HG02973 (cell line): ENCODE data around the gene DDR1.
"Not testable (repeated sequence)": the region's sequence is repeated elsewhere in the genome, so short reads cannot be mapped to it uniquely, and the experiment has no call there.

ENCODE experiments used
- ATAC-seq: cut with Tn5 transposase; IDR thresholded peaks from one replicate; pipeline ENCODE4 v1.9.1; 2021; ENCODE audit warnings: moderate library complexity; ENCODE audit not compliant: unreplicated experiment

DDR1 gene

DNA sequence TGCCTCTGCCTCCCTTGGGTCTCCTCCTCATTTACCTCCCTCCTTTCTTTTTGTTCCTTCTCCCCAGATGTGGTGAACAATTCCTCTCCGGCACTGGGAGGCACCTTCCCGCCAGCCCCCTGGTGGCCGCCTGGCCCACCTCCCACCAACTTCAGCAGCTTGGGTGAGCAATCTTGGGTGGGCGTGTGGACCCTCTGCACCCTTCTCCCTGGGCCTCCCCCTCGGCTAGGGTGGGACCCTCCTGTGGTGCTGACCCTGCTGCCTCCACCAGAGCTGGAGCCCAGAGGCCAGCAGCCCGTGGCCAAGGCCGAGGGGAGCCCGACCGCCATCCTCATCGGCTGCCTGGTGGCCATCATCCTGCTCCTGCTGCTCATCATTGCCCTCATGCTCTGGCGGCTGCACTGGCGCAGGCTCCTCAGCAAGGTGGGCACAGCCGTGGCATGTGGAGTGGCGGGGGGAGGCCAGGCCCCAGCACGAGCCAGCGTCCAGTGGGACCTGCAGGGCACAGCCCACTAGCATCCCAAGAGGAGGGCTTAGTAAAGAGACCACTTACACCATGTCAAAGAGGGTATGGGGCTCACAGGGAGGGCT is 8.8 kb downstream of the DDR1 start:
- no peak for ATAC-seq

DNA sequence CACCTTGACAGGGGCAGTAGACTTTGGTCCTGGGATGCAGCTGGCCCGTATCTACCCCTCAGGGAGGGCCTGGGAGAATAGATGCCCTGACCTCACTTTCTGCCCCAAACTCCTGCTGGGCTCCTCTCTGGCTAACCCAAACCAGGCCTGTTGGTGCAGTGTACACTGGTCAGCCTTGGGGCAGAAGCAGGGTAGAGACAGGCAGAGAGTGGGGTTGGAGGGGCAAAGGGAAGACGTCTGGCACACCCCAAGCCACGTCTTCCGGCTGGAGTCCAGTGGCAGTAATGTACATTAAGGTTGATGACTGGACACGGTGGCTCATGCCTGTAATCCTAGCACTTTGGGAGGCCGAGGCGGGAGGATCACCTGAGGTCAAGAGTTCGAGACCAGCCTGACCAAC is 9.3 kb downstream of the DDR1 start:
- no peak for ATAC-seq

DNA sequence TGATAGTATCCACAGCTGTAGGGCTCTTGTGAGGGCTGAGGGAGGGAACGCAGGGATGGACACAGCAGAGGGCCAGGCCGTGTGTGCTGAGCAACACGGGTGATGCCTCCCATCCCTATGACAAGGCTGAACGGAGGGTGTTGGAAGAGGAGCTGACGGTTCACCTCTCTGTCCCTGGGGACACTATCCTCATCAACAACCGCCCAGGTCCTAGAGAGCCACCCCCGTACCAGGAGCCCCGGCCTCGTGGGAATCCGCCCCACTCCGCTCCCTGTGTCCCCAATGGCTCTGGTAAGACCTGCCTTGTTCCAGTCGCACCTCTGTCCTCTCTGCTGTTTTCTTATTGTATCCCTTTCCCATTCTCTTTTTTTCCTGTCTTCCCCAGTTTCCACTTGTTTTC is 10.1 kb downstream of the DDR1 start:
- ATAC-seq = no peak

DNA sequence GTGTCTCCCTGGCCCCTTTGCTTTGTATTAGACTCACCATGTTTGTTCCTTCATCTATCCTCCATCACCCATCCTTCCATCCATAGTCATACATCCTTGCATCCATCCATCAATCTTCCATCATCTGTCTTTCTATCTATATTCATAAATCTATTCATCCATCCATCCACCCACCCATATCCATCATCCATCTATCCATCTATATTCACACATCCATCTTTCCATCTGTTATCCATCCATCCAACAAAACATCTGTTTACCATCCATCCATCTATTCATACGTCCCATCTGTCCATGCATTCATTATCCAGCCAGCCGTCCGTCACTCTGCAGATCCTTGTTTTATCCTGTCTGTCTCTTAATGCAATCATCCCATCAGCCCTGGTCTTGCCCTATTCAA is 10.6 kb downstream of the DDR1 start:
- ATAC-seq = no peak

DNA sequence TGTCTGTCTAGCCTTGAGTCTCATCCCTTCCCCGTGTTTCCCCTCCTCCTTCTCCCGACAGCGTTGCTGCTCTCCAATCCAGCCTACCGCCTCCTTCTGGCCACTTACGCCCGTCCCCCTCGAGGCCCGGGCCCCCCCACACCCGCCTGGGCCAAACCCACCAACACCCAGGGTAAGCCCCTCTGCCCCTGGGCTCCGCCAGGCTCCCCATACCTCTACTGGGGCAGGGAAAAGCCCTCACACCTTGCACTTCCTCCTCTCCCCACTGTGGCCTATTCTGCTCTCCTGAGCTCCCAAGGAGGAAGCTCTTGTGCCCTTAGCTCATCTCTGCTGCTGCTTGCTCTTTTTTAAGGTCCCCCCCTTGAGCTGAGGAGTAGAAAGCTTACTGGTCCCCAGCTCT is 11.0 kb downstream of the DDR1 start:
- ATAC-seq = no peak

- no peak for ATAC-seq
These were observed 12.2 kb downstream of the DDR1 start for GRCh38 chr6:30896541-30896940.

GRCh38 chr6:30897882-30898281 is 13.6 kb downstream of the DDR1 start:
- ATAC-seq = no peak

- no peak for ATAC-seq
These were observed 14.5 kb downstream of the DDR1 start for GRCh38 chr6:30898750-30899360.

- ATAC-seq = no peak
These were observed 16.6 kb downstream of the DDR1 start for GRCh38 chr6:30900863-30901417.

- no peak for ATAC-seq
These were observed 17.1 kb downstream of the DDR1 start for GRCh38 chr6:30901436-30901835.

DNA sequence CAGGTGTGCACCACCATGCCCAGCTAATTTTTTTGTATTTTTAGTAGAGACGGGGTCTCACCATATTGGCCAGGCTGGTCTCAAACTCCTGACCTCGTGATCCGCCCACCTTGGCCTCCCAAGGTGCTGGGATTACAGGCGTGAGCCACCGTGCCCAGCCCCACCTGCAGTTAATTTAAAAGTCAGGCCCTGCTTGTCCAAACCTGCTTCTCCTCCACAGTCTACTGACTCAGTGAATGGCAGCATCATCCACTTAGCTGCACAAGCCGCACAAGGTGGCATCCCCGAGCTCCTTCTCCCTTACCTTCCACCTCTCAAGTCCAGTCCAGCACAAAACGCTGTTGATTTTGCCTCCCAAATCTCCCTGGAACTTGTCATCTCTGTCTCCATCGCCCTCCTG is 17.9 kb downstream of the DDR1 start:
- ATAC-seq = not testable (repeated sequence)

GRCh38 chr6:30902709-30903108 is 18.4 kb downstream of the DDR1 start:
- ATAC-seq = no peak

GRCh38 chr6:30903236-30903635 is 18.9 kb downstream of the DDR1 start:
- no peak for ATAC-seq

- ATAC-seq = not testable (repeated sequence)
These were observed 23.0 kb downstream of the DDR1 start for GRCh38 chr6:30907290-30907757.

DNA sequence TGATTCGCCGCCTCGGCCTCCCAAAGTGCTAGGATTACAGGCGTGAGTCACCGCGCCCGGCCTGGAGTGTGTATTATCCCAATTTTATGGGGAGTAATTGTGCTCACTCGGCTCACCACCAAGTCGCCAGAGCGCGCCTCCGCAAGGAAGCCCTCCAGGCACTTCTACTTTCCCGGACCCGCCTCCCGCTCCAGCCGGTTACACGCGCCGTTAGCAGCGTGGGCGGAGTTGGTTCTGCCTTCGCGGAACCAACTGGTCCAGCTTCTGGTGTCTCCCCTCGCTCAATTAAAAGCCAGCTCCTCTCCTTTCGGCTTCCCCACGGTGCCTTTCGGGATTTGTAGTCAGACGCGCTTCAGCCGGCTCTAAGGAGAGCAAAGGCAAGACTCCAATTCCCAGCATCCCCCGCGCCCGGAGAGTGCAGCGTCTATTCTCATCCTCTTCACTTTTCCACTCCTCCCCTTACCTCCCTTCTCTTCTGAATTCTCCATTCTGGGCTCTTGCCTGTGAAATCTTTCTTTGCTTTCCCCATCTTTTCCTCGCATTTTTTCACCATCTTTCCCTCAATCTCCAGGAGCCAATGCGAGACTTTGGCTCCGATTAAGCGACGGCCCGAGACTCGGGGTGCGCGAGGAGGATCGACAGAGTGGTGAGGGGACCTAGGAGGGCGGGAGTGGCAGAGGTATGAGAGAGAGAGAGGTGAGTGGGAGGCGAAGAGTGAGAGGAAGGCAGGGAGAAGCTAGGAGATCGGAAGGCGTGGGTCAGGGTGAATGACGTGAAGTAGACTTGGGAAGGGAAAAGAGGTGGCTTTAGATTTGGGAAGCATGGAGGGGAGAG is 23.7 kb downstream of the DDR1 start, which contains the start of gene GTF2H4:
TSS of gene GTF2H4 (plus strand) at position 450 of the 834 bp plus-strand sequence.
- ATAC-seq = peak; percentile 86

- no peak for ATAC-seq
These were observed 24.4 kb downstream of the DDR1 start for GRCh38 chr6:30908700-30909099.

DNA sequence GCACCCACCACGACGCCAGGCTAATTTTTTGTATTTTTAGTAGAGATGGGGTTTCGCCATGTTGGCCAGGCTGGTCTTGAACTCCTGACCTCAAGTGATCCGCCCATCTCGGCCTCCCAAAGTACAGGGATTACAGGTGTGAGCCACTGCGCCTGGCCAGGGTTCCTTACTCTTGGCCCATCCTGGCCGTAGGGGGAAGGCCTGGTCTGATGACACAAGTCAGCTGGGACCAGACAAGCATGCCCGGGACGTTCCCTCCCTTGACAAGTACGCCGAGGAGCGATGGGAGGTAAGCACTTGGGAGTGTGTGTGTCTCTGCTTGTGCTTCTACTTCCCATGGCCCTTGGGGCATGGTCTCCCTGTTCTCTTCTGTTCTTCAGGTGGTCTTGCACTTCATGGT is 26.2 kb downstream of the DDR1 start:
- not testable (repeated sequence) for ATAC-seq

DNA sequence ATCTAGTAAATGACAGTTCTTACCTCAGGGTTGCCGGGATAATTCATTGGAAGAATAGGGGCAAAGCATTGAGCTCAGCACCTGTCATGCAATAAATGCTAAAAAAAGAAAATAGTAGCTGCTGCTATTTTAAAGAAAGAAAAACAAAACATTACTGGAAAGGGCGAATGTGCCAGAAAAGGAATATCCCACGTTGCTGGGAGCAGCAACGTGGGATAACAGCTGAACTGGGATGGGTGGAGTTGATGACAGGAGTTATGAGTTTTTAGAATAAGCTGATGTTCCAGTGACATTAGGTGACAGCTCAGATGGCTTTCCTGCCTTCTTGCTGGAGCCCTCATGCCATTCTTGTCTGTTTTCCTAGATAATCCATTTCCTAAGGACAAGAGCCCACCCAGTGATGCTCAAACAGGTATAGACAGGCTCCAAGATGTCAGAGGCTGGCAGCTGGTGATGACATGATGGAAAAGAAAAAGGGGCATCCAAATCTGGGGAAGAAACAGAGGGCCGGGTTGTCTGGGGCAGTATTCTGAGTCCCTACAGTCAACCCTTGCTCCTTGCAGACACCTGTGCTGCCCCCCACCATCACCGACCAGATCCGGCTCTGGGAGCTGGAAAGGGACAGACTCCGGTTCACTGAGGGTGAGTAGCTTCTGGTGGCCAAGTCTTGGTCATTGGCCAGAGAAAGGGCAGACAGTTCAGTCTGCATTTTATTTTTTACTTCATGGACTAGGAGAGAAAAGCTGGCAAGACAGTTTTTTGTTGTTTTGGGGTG is 28.6 kb downstream of the DDR1 start:
- ATAC-seq = no peak

DNA sequence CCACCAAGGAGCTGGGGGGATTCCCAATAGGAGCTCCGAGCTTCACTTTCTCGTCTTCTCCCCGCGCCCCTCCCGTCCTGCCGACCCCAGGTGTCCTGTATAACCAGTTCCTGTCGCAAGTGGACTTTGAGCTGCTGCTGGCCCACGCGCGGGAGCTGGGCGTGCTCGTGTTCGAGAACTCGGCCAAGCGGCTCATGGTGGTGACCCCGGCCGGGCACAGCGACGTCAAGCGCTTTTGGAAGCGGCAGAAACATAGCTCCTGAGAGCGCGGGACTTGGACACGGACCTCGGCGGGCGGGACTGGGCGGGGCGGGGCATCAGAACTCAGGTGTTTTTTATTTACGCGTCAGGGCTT is 29.4 kb downstream of the DDR1 start:
- ATAC-seq = no peak

GRCh38 chr6:30914076-30914853 is 29.9 kb downstream of the DDR1 start, which contains the start of gene VARS2:
VARS2 (plus strand) TSS chr6:30914238; CDS start chr6:30914837, 599 bp downstream.
- peak; percentile 67 for ATAC-seq
